HepG2 (cell line): ENCODE measurements around the gene UBC. TPM values are rescaled to one million over a fixed set of nuclear protein-coding genes. Genes with fewer than 3 reads are reported as not detected.

ENCODE experiments used
- ATAC-seq: fragments of 200-7000 bp; cut with Tn5 transposase; 3 replicates; pipeline ENCODE4 v1.9.1; 2020; ENCODE audit warnings: mild to moderate bottlenecking, moderate library complexity
- BruUV-seq: library from RNA; stranded (reverse); fragments of 400-500 nt; replicated peaks from 2 replicates; lab custom pipeline; 2021; lab: Mats Ljungman, UMichigan
- CTCF ChIA-PET: fragments of 300-600 bp; formaldehyde crosslinking; extraction: SDS; loops from one replicate; lab custom pipeline; 2021; ENCODE audit warnings: low total read pairs, inconsistent platforms, low intra/inter-chr PET ratio; lab: Yijun Ruan, JAX
- POLR2A ChIA-PET: fragments of 350-600 bp; sonication (Branson Sonifier 250); formaldehyde crosslinking; loops from one replicate; lab custom pipeline; 2020; ENCODE audit warnings: antibody characterized with exemption, inconsistent platforms; lab: Yijun Ruan, JAX
- DNase-seq: peaks from one replicate; pipeline ENCODE4 v3.0.0-alpha.2; 2015; ENCODE audit warnings: low spot score
- FAIRE-seq: peaks from 3 replicates; lab custom pipeline; 2011; peaks lifted over from hg19 to GRCh38; lab: Jason Lieb, UNC
- H2AFZ ChIP-seq: one replicate; pipeline ENCODE4 v1.6.1; 2011; ENCODE audit warnings: low read length, inconsistent platforms
- H3K27ac ChIP-seq: fragments of 300-600 bp; 3 replicates; pipeline ENCODE4 v1.8.0; 2011; ENCODE audit warnings: mixed run types, mild to moderate bottlenecking, mixed read lengths, low read length, inconsistent platforms; ENCODE audit not compliant: insufficient read depth; ENCODE audit errors: extremely low read length
- H3K27me3 ChIP-seq, 2 experiments: fragments of 200-600 bp in 1 of 2; 2 replicates in 1 of 2; 3 replicates in 1 of 2; pipeline versions ENCODE4 v1.6.0 to v1.8.0; 2011; ENCODE audit warnings: low read length in 2 of 2, mild to moderate bottlenecking in 2 of 2, moderate library complexity in 2 of 2, inconsistent platforms in 1 of 2; ENCODE audit not compliant: insufficient read depth in 2 of 2, control insufficient read depth in 1 of 2
- H3K36me3 ChIP-seq, 2 experiments: fragments of 200-600 bp in 1 of 2; replicated peaks in 1 of 2; 2 replicates in 1 of 2; 3 replicates in 1 of 2; pipeline versions ENCODE4 v1.5.1 to v1.8.0; 2011; ENCODE audit warnings: low read length in 2 of 2, inconsistent platforms in 1 of 2; ENCODE audit not compliant: insufficient read depth in 2 of 2, control insufficient read depth in 1 of 2
- H3K4me1 ChIP-seq: 2 replicates; pipeline ENCODE4 v1.5.1; 2012; ENCODE audit warnings: low read length, inconsistent platforms; ENCODE audit not compliant: insufficient read depth
- H3K4me2 ChIP-seq: 2 replicates; pipeline ENCODE4 v1.6.0; 2011; ENCODE audit warnings: low read depth, low read length, inconsistent platforms
- H3K4me3 ChIP-seq, 3 experiments: fragments of 200-600 bp in 1 of 3; sonication (generic), shearing (Covaris generic) in 1 of 3; replicated peaks in 1 of 3; 2 replicates each; pipeline ENCODE4 v1.5.1; 2011 to 2016; ENCODE audit warnings: low read length in 3 of 3, inconsistent platforms in 2 of 3, low read depth in 2 of 3, mild to moderate bottlenecking in 2 of 3, control low read depth in 1 of 3, mixed read lengths in 1 of 3; ENCODE audit not compliant: insufficient read depth in 1 of 3
- H3K79me2 ChIP-seq: one replicate; pipeline ENCODE4 v1.6.1; 2011; ENCODE audit warnings: low read length, inconsistent platforms; ENCODE audit not compliant: insufficient read depth
- H3K9ac ChIP-seq: 2 replicates; pipeline ENCODE4 v1.6.0; 2011; ENCODE audit warnings: mild to moderate bottlenecking, low read depth, low read length, inconsistent platforms; ENCODE audit not compliant: insufficient read depth
- H3K9me3 ChIP-seq: 2 replicates; pipeline ENCODE4 v1.5.1; 2012; ENCODE audit warnings: mild to moderate bottlenecking, low read length
- H4K20me1 ChIP-seq: 2 replicates; pipeline ENCODE4 v1.6.0; 2011; ENCODE audit warnings: inconsistent platforms, mild to moderate bottlenecking, low read length, moderate library complexity; ENCODE audit not compliant: insufficient read depth
- CBFB ChIP-seq: sonication (generic); formaldehyde crosslinking; IDR thresholded peaks from 2 replicates; pipeline ENCODE4 v1.4.0; 2020; ENCODE audit warnings: missing genetic modification reagents
- CREBL2 ChIP-seq: sonication (generic); formaldehyde crosslinking; IDR thresholded peaks from 2 replicates; pipeline ENCODE4 v1.8.1; 2023; ENCODE audit warnings: missing genetic modification reagents, mild to moderate bottlenecking, borderline replicate concordance
- GABPB1 ChIP-seq: IDR thresholded peaks from 2 replicates; pipeline ENCODE4 v1.6.1; 2016; ENCODE audit warnings: mild to moderate bottlenecking, missing genetic modification reagents, moderate library complexity, missing compliant biosample characterization
- PAXIP1 ChIP-seq: sonication (generic); formaldehyde crosslinking; conservative IDR thresholded peaks from 2 replicates; pipeline ENCODE4 v1.4.0; 2020; ENCODE audit warnings: mild to moderate bottlenecking, missing genetic modification reagents, moderate library complexity
- RORA ChIP-seq: sonication (generic); formaldehyde crosslinking; IDR thresholded peaks from 2 replicates; pipeline ENCODE4 v1.5.0; 2020; ENCODE audit warnings: mild to moderate bottlenecking, missing genetic modification reagents, moderate library complexity
- TEAD3 ChIP-seq: optimal IDR thresholded peaks from 2 replicates; pipeline ENCODE3; 2016; ENCODE audit warnings: borderline replicate concordance
- ZNF235 ChIP-seq: sonication (generic); formaldehyde crosslinking; IDR thresholded peaks from 2 replicates; pipeline ENCODE4 v1.8.1; 2023; ENCODE audit warnings: mild to moderate bottlenecking, missing genetic modification reagents, borderline replicate concordance
- ZNF446 ChIP-seq: sonication (generic); formaldehyde crosslinking; IDR thresholded peaks from 2 replicates; pipeline ENCODE4 v1.5.0; 2020; ENCODE audit warnings: mild to moderate bottlenecking, missing genetic modification reagents
- ZNF501 ChIP-seq: sonication (generic); formaldehyde crosslinking; IDR thresholded peaks from 2 replicates; pipeline ENCODE4 v1.5.1; 2020; ENCODE audit warnings: mild to moderate bottlenecking, moderate library complexity, missing genetic modification reagents
- ZNF609 ChIP-seq: sonication (generic); formaldehyde crosslinking; IDR thresholded peaks from 2 replicates; pipeline ENCODE4 v1.4.0; 2020; ENCODE audit warnings: mild to moderate bottlenecking, missing genetic modification reagents, borderline replicate concordance
- WGBS: methylation state at CpG from one replicate; pipeline ENCODE4 v1.1.6; 2017; ENCODE audit warnings: low lambda C conversion rate; 5-methylcytosine and 5-hydroxymethylcytosine counted together
- in situ Hi-C: cut with HindIII; loops from 2 replicates; pipeline ENCODE4 v1.10.0; 2017; ENCODE audit warnings: low pct_unique_long_range_greater_than_20kb; ENCODE audit not compliant: extremely low pct_ligation_motif_present
- intact Hi-C: fragments of 100-400 bp; cut with micrococcal nuclease; formaldehyde crosslinking; loops from one replicate; pipeline ENCODE4 v1.10.0; 2022; ENCODE audit not compliant: unreplicated experiment
- polyA plus RNA-seq, 8 experiments: library from polyadenylated mRNA; depleted of rRNA in 3 of 8; stranded (reverse) in 7 of 8; unstranded in 1 of 8; fragments of >200 nt; fragmentation: Illumina TruSeq in 4 of 8; extraction: Trizol in 4 of 8; gene quantifications; 2 replicates each; pipeline versions ENCODE4 v1.2.1 to v1.2.3, GENCODE V29; 2011 to 2016; ENCODE audit warnings: low read depth in 4 of 8, missing spikeins in 1 of 8, mixed read lengths in 1 of 8; ENCODE audit not compliant: insufficient read depth in 1 of 8
- total RNA-seq, 5 experiments: library from RNA; depleted of rRNA; stranded (reverse); fragments of >200 nt; fragmentation: Illumina TruSeq; extraction: Trizol; gene quantifications; 2 replicates each; pipeline ENCODE4 v1.2.3, GENCODE V29; 2016; ENCODE audit warnings: low read depth in 1 of 5

Gene UBC
- total and polyA plus RNA-seq, 2 of the 13 experiments (the other 11 are each of a cell fraction or from before 2014, with no cell fraction given): 805 to 1,432 TPM

GRCh38 chr12:124864326-124864752 is 50.1 kb downstream of the UBC start (continued):
- 0 out of 2 replicates have a peak, but pooled peaks have one; percentile 15 for TF ChIP-seq ZNF609 (CRISPR knock-in tag)

DNA sequence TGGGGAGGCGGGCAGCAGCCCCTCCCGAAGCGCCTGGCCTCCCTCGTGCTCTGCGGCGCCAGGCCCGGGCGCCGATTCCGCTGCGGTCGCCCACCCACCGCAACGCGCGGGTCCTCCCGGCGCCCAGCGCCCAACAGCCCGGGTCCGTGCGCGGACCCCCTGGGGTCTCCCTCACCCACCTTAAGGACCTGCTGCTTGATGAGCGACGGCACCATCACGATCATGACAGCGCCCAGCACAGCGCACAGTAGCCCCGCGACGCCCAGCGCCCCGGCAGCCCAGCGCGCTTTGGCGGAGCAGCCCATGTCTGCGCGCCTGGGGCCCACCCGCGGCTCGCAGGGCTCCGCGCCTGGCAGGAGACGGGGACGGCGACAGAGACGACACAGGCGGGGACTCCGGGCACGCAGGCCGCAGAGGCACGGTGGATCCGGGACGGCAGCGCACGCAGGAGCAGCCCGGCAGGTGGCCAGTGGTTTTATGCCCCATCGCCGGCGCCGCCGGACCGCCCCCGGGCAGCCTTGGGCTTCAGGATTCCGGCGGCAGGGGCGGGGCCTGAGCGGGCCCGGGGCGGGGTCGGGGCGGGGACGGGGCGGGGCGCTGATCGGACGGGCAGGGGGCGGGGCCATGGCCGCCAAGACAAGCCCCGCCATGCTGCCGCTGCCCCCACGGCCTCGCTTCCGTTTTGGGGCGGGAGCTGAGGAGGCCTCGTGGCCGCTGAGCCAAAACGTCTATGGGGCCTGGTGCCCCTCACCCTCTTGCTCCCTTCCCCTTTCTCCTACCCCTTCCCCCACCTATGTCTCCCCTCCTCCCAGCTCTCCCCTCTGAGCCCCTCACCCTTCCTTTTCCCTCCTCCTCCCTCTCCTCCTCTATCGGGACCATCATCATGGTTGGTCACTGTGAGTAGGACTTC is 50.8 kb downstream of the UBC start, which contains the start of gene SCARB1:
TSS of gene SCARB1 (minus strand) at position 449 of the 910 bp plus-strand sequence. CDS start at position 305, 144 bp downstream.
- Histone ChIP-seq H3K4me1 (peaks cover 77% of the 10 kb centered on the region), H3K27ac (peak within 1 kb of the TSS; percentile 72), H2AFZ (no peak within 1 kb of the TSS), H3K4me3 (peak within 1 kb of the TSS; percentile 76 to 94 (median 85)), H3K36me3 (peaks cover 6 to 17% of the 10 kb centered on the region in 2 experiments; a peak in 4 of 5 replicates), H3K4me2 (peak within 1 kb of the TSS; percentile 92), H4K20me1 (peaks cover 3% of the 10 kb centered on the region; the same call in 1 of the 2 replicates), H3K9me3 (no peaks in the 10 kb centered on the region), H3K9ac (peak within 1 kb of the TSS; percentile 89), H3K79me2 (peaks cover 47% of the 10 kb centered on the region), H3K27me3 (no peaks in the 10 kb centered on the region; a peak in 1 of 5 replicates)
- BruUV-seq: no TSS peak
- in situ Hi-C loops (no loop called here), intact Hi-C loops (loop anchor here (2.0 to 5.0 kb wide), 2 partner anchors 35 to 41 kb away; no protein-coding TSS in a partner anchor)
- FAIRE-seq: no peak
- ChIA-PET CTCF (interaction anchor here (2.0 to 2.9 kb wide), 2 partner anchors 35 to 43 kb away, joined by 7 to 18 read pairs; no protein-coding TSS in a partner anchor), POLR2A (interaction anchor here (0.8 to 1.9 kb wide), 16 partner anchors 8 to 54 kb away, joined by 3 to 13 read pairs (median 4); partner anchors contain the start of gene UBC)
- 1% methylated on average over 13 of the region's 89 CpGs for WGBS
- peak; percentile 66 for DNase-seq
- peak; percentile 91 for ATAC-seq
- 0 out of 2 replicates have a peak, but pooled peaks have one; percentile 15 for TF ChIP-seq ZNF501 (CRISPR knock-in tag)
- peak; percentile 82 for TF ChIP-seq GABPB1 (CRISPR knock-in tag)
- TF ChIP-seq CBFB (CRISPR knock-in tag): 0 out of 2 replicates have a peak, but pooled peaks have one; percentile 1
- TF ChIP-seq TEAD3 (CRISPR knock-in tag): peak; percentile 59
- no peak for TF ChIP-seq RORA (CRISPR knock-in tag)
- TF ChIP-seq CREBL2 (CRISPR knock-in tag): peak; percentile 15; the same call in 1 of the 2 replicates
- TF ChIP-seq ZNF446: peak; percentile 28; the same call in 1 of the 2 replicates
- no peak for TF ChIP-seq PAXIP1 (CRISPR knock-in tag)
- TF ChIP-seq ZNF235 (CRISPR knock-in tag): no peak; the same call in 1 of the 2 replicates
